DND-41 (cell line): ENCODE results near the gene PIKFYVE.

Experiments used
- ATAC-seq: fragments of 200-7000 bp; cut with Tn5 transposase; 3 replicates; pipeline ENCODE4 v1.9.1; 2021; ENCODE audit warnings: low read depth; ENCODE audit not compliant: insufficient read depth
- DNase-seq: peaks from one replicate; pipeline ENCODE4 v3.0.0-alpha.2; 2020
- H2AFZ ChIP-seq: 2 replicates; pipeline ENCODE4 v1.6.0; 2012; ENCODE audit warnings: low read depth, low read length
- H3K27ac ChIP-seq: 2 replicates; pipeline ENCODE4 v1.5.1; 2012; ENCODE audit warnings: low read length, inconsistent platforms
- H3K27me3 ChIP-seq: fragments of 200-600 bp; sonication (generic); 2 replicates; pipeline ENCODE4 v1.6.0; 2012; ENCODE audit warnings: low read length, mild to moderate bottlenecking, inconsistent platforms; ENCODE audit not compliant: insufficient read depth, poor library complexity
- H3K36me3 ChIP-seq: 2 replicates; pipeline ENCODE4 v1.5.1; 2012; ENCODE audit warnings: low read length, inconsistent platforms; ENCODE audit not compliant: insufficient read depth
- H3K4me1 ChIP-seq: 2 replicates; pipeline ENCODE4 v1.5.1; 2012; ENCODE audit warnings: mild to moderate bottlenecking, low read length; ENCODE audit not compliant: insufficient read depth
- H3K4me2 ChIP-seq: 2 replicates; pipeline ENCODE4 v1.6.0; 2012; ENCODE audit warnings: mild to moderate bottlenecking, moderate library complexity, low read length, inconsistent platforms; ENCODE audit not compliant: insufficient read depth
- H3K4me3 ChIP-seq, 2 experiments: fragments of 200-600 bp in 1 of 2; shearing (Covaris generic) in 1 of 2; 2 replicates each; pipeline ENCODE4 v1.5.1; 2012 to 2016; ENCODE audit warnings: inconsistent platforms in 2 of 2, low read length in 2 of 2, mild to moderate bottlenecking in 2 of 2, low read depth in 1 of 2, moderate library complexity in 1 of 2
- H3K79me2 ChIP-seq: 2 replicates; pipeline ENCODE4 v1.6.0; 2012; ENCODE audit warnings: low read length, inconsistent platforms; ENCODE audit not compliant: insufficient read depth
- H3K9ac ChIP-seq: 2 replicates; pipeline ENCODE4 v1.6.0; 2012; ENCODE audit warnings: low read depth, mild to moderate bottlenecking, inconsistent platforms, low read length, moderate library complexity
- H3K9me3 ChIP-seq: 2 replicates; pipeline ENCODE4 v1.5.1; 2012; ENCODE audit warnings: low read length, moderate library complexity, mild to moderate bottlenecking, inconsistent platforms; ENCODE audit not compliant: insufficient read depth, severe bottlenecking
- H4K20me1 ChIP-seq: 2 replicates; pipeline ENCODE4 v1.6.0; 2012; ENCODE audit warnings: low read length; ENCODE audit not compliant: insufficient read depth
- CTCF ChIP-seq: IDR thresholded peaks from 2 replicates; pipeline ENCODE4 v1.5.1; 2012; ENCODE audit warnings: borderline replicate concordance, low read length, moderate library complexity, mild to moderate bottlenecking; ENCODE audit not compliant: poor library complexity, severe bottlenecking; ENCODE audit errors: extremely low read depth
- EZH2 ChIP-seq: IDR thresholded peaks from 3 replicates; pipeline ENCODE4 v1.6.1; 2012; ENCODE audit warnings: borderline replicate concordance, low read depth, mild to moderate bottlenecking, moderate library complexity, low read length, inconsistent platforms; ENCODE audit not compliant: severe bottlenecking

Gene PIKFYVE

GRCh38 chr2:208234786-208235185 lies 31.3 kb upstream of the PIKFYVE start:
- H3K4me2 ChIP-seq, result no peak overlapping the region
- no peaks in the 10 kb centered on the region for H3K27me3 ChIP-seq
- no peak overlapping the region for H3K27ac ChIP-seq
- no peak for TF ChIP-seq CTCF
- no peak for TF ChIP-seq EZH2
- H2AFZ ChIP-seq, result no peak overlapping the region
- no peaks in the 10 kb centered on the region for H3K9me3 ChIP-seq
- ATAC-seq (0 out of 3 replicates have a peak, but pooled peaks have one; percentile 17), DNase-seq (no peak)
- no peak overlapping the region for H3K9ac ChIP-seq
- H3K4me1 ChIP-seq, result no peaks in the 10 kb centered on the region
- no peak overlapping the region for H3K4me3 ChIP-seq
- H4K20me1 ChIP-seq, result no peaks in the 10 kb centered on the region
- no peaks in the 10 kb centered on the region for H3K79me2 ChIP-seq
- peaks cover 24% of the 10 kb centered on the region for H3K36me3 ChIP-seq

- Histone ChIP-seq H3K4me3 (no peak overlapping the region), H3K9me3 (no peaks in the 10 kb centered on the region), H2AFZ (no peak overlapping the region), H3K9ac (no peak overlapping the region), H4K20me1 (no peaks in the 10 kb centered on the region), H3K27me3 (no peaks in the 10 kb centered on the region), H3K4me1 (no peaks in the 10 kb centered on the region), H3K79me2 (no peaks in the 10 kb centered on the region), H3K27ac (no peak overlapping the region), H3K36me3 (peaks cover 34% of the 10 kb centered on the region), H3K4me2 (no peak overlapping the region)
- ATAC-seq (no peak), DNase-seq (no peak)
- TF ChIP-seq CTCF (no peak), EZH2 (no peak)
Observed at GRCh38 chr2:208235860-208236259, 30.2 kb upstream of the PIKFYVE start.

- Histone ChIP-seq H3K4me1 (no peaks in the 10 kb centered on the region), H3K4me2 (no peak overlapping the region), H3K4me3 (no peak overlapping the region), H3K9ac (no peak overlapping the region), H3K27me3 (no peaks in the 10 kb centered on the region), H2AFZ (no peak overlapping the region), H3K79me2 (no peaks in the 10 kb centered on the region), H4K20me1 (no peaks in the 10 kb centered on the region), H3K36me3 (peaks cover 70% of the 10 kb centered on the region), H3K27ac (no peak overlapping the region), H3K9me3 (no peaks in the 10 kb centered on the region)
- no peak for TF ChIP-seq CTCF
- TF ChIP-seq EZH2, result no peak
- ATAC-seq (no peak), DNase-seq (no peak)
Observed at GRCh38 chr2:208239770-208240493, 26.1 kb upstream of the PIKFYVE start.
